ENCODE results near the gene CFDP1. TPM values are rescaled to one million over a fixed set of nuclear protein-coding genes. Genes with fewer than 3 reads are reported as not detected.
A peak's percentile ranks its signal among the peaks of the same experiment; 100 is the strongest.

CFDP1 gene
- polyA plus RNA-seq, 2 of the 4 experiments (the other 2 are of a cell fraction): 70.2 to 72.8 TPM

GRCh38 chr16:75351183-75351582, 82.1 kb downstream of the CFDP1 start:
- Histone ChIP-seq H3K4me3 (no peak overlapping the region), H3K4me1 (peaks cover 8% of the 10 kb centered on the region), H3K4me2 (no peak overlapping the region), H3K27ac (no peak overlapping the region), H3K9me3 (no peaks in the 10 kb centered on the region)
- ChIA-PET POLR2A (no interaction called here), CTCF (interaction anchor here (1.4 kb wide), 1 partner anchor 14 kb away, joined by 3 read pairs; no protein-coding TSS in a partner anchor)
- DNase-seq (ENCODE audit: low read depth in 1 of 2, low spot score in 1 of 2): peak in 1 of 2 experiments; percentile 10
- no peak for TF ChIP-seq FOSL2 (IDR thresholded peaks at IDR 0.05)
- no peak for TF ChIP-seq FOSL2 (CRISPR knock-in tag; IDR thresholded peaks at IDR 0.05)
- no peak for TF ChIP-seq GATA3 (IDR thresholded peaks at IDR 0.05; ENCODE audit: borderline replicate concordance)
- no peak for TF ChIP-seq EP300 (IDR thresholded peaks at IDR 0.05)
- TF ChIP-seq NPAS2 (CRISPR knock-in tag; IDR thresholded peaks at IDR 0.05; ENCODE audit: borderline replicate concordance): no peak
- no peak for TF ChIP-seq ZNF302 (CRISPR knock-in tag; IDR thresholded peaks at IDR 0.05)
- no peak for ATAC-seq
- FAIRE-seq: no peak

GRCh38 chr16:75345711-75346110, 87.6 kb downstream of the CFDP1 start:
- H3K4me3 ChIP-seq: no peak overlapping the region
- ATAC-seq (no peak), DNase-seq (ENCODE audit: low read depth in 1 of 2, low spot score in 1 of 2) (no peak), FAIRE-seq (no peak)
- no peaks in the 10 kb centered on the region for H3K9me3 ChIP-seq
- no peak overlapping the region for H3K4me2 ChIP-seq
- POLR2A ChIA-PET: no interaction called here
- TF ChIP-seq HOXB5 (CRISPR knock-in tag; IDR thresholded peaks at IDR 0.05) (no peak), SREBF2 (IDR thresholded peaks at IDR 0.05) (no peak), FOSB (CRISPR knock-in tag; IDR thresholded peaks at IDR 0.05) (no peak), PBX3 (IDR thresholded peaks at IDR 0.05) (no peak), FOXS1 (CRISPR knock-in tag; IDR thresholded peaks at IDR 0.05) (no peak), RARB (CRISPR knock-in tag; IDR thresholded peaks at IDR 0.05) (no peak)
- TF ChIP-seq, protein P1, sequence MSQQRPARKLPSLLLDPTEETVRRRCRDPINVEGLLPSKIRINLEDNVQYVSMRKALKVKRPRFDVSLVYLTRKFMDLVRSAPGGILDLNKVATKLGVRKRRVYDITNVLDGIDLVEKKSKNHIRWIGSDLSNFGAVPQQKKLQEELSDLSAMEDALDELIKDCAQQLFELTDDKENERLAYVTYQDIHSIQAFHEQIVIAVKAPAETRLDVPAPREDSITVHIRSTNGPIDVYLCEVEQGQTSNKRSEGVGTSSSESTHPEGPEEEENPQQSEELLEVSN (IDR thresholded peaks at IDR 0.05; ENCODE audit: borderline replicate concordance, low read depth): no peak
- no peak overlapping the region for H3K27ac ChIP-seq
- CTCF ChIA-PET: interaction anchor here (0.6 to 1.1 kb wide), 2 partner anchors 112 to 206 kb away, joined by 3 to 4 read pairs; no protein-coding TSS in a partner anchor
- peaks cover 25% of the 10 kb centered on the region for H3K4me1 ChIP-seq
- 89% methylated on average over 2 of the region's 2 CpGs for WGBS (ENCODE audit: missing lambda C conversion rate)

- H3K9me3 ChIP-seq: no peaks in the 10 kb centered on the region
- DNase-seq (ENCODE audit: low read depth in 1 of 2, low spot score in 1 of 2): no peak
- ChIA-PET CTCF (interaction anchor here (0.6 to 1.7 kb wide), 4 partner anchors 13 to 145 kb away, joined by 3 to 10 read pairs (median 4); no protein-coding TSS in a partner anchor), POLR2A (no interaction called here)
- ATAC-seq: no peak
- H3K4me1 ChIP-seq: peaks cover 27% of the 10 kb centered on the region
- no peak overlapping the region for H3K27ac ChIP-seq
- H3K4me3 ChIP-seq: no peak overlapping the region
- no peak for FAIRE-seq
- 74% methylated on average over 3 of the region's 3 CpGs for WGBS (ENCODE audit: missing lambda C conversion rate)
- no peak overlapping the region for H3K4me2 ChIP-seq
- TF ChIP-seq, protein P2, sequence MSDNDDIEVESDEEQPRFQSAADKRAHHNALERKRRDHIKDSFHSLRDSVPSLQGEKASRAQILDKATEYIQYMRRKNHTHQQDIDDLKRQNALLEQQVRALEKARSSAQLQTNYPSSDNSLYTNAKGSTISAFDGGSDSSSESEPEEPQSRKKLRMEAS (IDR thresholded peaks at IDR 0.05): no peak
- no peak for TF ChIP-seq RARB (CRISPR knock-in tag; IDR thresholded peaks at IDR 0.05)
- TF ChIP-seq, protein P3, sequence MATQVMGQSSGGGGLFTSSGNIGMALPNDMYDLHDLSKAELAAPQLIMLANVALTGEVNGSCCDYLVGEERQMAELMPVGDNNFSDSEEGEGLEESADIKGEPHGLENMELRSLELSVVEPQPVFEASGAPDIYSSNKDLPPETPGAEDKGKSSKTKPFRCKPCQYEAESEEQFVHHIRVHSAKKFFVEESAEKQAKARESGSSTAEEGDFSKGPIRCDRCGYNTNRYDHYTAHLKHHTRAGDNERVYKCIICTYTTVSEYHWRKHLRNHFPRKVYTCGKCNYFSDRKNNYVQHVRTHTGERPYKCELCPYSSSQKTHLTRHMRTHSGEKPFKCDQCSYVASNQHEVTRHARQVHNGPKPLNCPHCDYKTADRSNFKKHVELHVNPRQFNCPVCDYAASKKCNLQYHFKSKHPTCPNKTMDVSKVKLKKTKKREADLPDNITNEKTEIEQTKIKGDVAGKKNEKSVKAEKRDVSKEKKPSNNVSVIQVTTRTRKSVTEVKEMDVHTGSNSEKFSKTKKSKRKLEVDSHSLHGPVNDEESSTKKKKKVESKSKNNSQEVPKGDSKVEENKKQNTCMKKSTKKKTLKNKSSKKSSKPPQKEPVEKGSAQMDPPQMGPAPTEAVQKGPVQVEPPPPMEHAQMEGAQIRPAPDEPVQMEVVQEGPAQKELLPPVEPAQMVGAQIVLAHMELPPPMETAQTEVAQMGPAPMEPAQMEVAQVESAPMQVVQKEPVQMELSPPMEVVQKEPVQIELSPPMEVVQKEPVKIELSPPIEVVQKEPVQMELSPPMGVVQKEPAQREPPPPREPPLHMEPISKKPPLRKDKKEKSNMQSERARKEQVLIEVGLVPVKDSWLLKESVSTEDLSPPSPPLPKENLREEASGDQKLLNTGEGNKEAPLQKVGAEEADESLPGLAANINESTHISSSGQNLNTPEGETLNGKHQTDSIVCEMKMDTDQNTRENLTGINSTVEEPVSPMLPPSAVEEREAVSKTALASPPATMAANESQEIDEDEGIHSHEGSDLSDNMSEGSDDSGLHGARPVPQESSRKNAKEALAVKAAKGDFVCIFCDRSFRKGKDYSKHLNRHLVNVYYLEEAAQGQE (IDR thresholded peaks at IDR 0.05): no peak
Measured at GRCh38 chr16:75343941-75344340, 89.4 kb downstream of the CFDP1 start.

DNA sequence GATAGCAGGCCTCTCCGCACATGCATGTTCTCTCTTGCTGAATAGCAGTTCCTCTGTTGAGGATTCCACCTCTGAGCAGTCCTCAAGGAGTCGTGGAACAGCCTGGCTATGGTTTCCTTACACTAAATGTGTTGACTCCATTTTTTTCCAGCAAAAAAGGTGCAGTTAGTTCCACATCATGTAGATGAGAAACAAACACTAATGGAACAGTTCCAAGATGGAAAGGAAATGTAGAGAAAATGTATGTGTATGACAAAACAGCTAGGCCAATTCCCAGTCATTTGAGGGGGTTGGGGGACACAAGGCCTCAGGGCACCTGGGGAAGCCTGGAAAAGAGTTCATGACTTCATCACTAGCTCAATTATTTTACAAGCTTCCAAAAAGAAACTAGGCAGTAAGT, 90.0 kb downstream of the CFDP1 start:
- Histone ChIP-seq H3K4me1 (peaks cover 27% of the 10 kb centered on the region), H3K9me3 (no peaks in the 10 kb centered on the region), H3K4me3 (no peak overlapping the region), H3K4me2 (no peak overlapping the region), H3K27ac (no peak overlapping the region)
- FAIRE-seq (no peak), ATAC-seq (no peak), DNase-seq (ENCODE audit: low read depth in 1 of 2, low spot score in 1 of 2) (no peak)
- CTCF ChIA-PET: interaction anchor here (0.6 to 1.7 kb wide), 3 partner anchors 17 to 109 kb away, joined by 3 to 10 read pairs (median 3); no protein-coding TSS in a partner anchor
- POLR2A ChIA-PET: no interaction called here
- 92% methylated on average over 2 of the region's 2 CpGs for WGBS (ENCODE audit: missing lambda C conversion rate)
- no peak for TF ChIP-seq CTCF (IDR thresholded peaks at IDR 0.05)
- no peak for TF ChIP-seq ATOH8 (CRISPR knock-in tag; IDR thresholded peaks at IDR 0.05; ENCODE audit: low read depth)
- TF ChIP-seq, protein P1 (IDR thresholded peaks at IDR 0.05; ENCODE audit: borderline replicate concordance, low read depth): no peak
- TF ChIP-seq, protein P4, sequence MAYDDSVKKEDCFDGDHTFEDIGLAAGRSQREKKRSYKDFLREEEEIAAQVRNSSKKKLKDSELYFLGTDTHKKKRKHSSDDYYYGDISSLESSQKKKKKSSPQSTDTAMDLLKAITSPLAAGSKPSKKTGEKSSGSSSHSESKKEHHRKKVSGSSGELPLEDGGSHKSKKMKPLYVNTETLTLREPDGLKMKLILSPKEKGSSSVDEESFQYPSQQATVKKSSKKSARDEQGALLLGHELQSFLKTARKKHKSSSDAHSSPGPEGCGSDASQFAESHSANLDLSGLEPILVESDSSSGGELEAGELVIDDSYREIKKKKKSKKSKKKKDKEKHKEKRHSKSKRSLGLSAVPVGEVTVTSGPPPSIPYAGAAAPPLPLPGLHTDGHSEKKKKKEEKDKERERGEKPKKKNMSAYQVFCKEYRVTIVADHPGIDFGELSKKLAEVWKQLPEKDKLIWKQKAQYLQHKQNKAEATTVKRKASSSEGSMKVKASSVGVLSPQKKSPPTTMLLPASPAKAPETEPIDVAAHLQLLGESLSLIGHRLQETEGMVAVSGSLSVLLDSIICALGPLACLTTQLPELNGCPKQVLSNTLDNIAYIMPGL (CRISPR knock-in tag; IDR thresholded peaks at IDR 0.05; ENCODE audit: borderline replicate concordance): no peak
- TF ChIP-seq NPAS2 (CRISPR knock-in tag; IDR thresholded peaks at IDR 0.05; ENCODE audit: borderline replicate concordance): no peak
